K562 (cell line): Measurements from ENCODE around the gene PRDM8.

Experiments
- BHLHE40 ChIP-seq: IDR thresholded peaks from 2 replicates; pipeline ENCODE4 v1.6.1; 2011; ENCODE audit warnings: low read length, improper control_type of control experiment
- CTCF ChIP-seq, 3 experiments: IDR thresholded peaks in 2 of 3; conservative IDR thresholded peaks in 1 of 3; 2 replicates each; pipeline ENCODE4 v1.5.1; 2011 to 2012; ENCODE audit warnings: low read length in 3 of 3, mild to moderate bottlenecking in 3 of 3, control low read depth in 2 of 3, improper control_type of control experiment in 1 of 3, inconsistent platforms in 1 of 3, low read depth in 1 of 3, mixed read lengths in 1 of 3, moderate library complexity in 1 of 3; ENCODE audit not compliant: insufficient read depth in 2 of 3
- EZH2 ChIP-seq: IDR thresholded peaks from 2 replicates; pipeline ENCODE4 v1.6.1; 2012; ENCODE audit warnings: low read depth, mild to moderate bottlenecking, inconsistent platforms, low read length, borderline replicate concordance
- HDAC1 ChIP-seq, 2 experiments: fragments of 450-650 bp; IDR thresholded peaks; 2 replicates each; pipeline ENCODE4 v1.6.1; 2016 to 2017; ENCODE audit warnings: inconsistent platforms in 1 of 2, mild to moderate bottlenecking in 1 of 2, moderate library complexity in 1 of 2
- HDAC6 ChIP-seq: IDR thresholded peaks from 2 replicates; pipeline ENCODE4 v1.6.1; 2012; ENCODE audit warnings: low read depth, mild to moderate bottlenecking, control low read depth, inconsistent platforms, low read length, moderate library complexity
- LCOR ChIP-seq: sonication (generic); formaldehyde crosslinking; IDR thresholded peaks from 2 replicates; pipeline ENCODE4 v1.8.0; 2022; ENCODE audit warnings: mild to moderate bottlenecking, missing genetic modification reagents
- POLR2A ChIP-seq: fragments of 450-650 bp; conservative IDR thresholded peaks from 2 replicates; pipeline ENCODE4 v1.6.1; 2016
- POLR2G ChIP-seq: fragments of 200-400 bp; formaldehyde crosslinking; IDR thresholded peaks from 2 replicates; pipeline ENCODE4 v1.6.1; 2017; ENCODE audit warnings: low read depth, mild to moderate bottlenecking, antibody characterized with exemption, low read length, moderate library complexity
- UBTF ChIP-seq, 2 experiments: IDR thresholded peaks; 2 replicates each; pipeline ENCODE4 v1.6.1; 2012; ENCODE audit warnings: improper control_type of control experiment in 2 of 2, low read depth in 2 of 2, low read length in 2 of 2, borderline replicate concordance in 1 of 2
- ZNF354B ChIP-seq: fragments of 250-450 bp; sonication (Bioruptor Pico); IDR thresholded peaks from 2 replicates; pipeline ENCODE4 v1.4.0; 2020
- ZNF785 ChIP-seq: fragments of 250-450 bp; sonication (Bioruptor Pico); IDR thresholded peaks from 2 replicates; pipeline ENCODE4 v1.4.0; 2020; ENCODE audit warnings: mild to moderate bottlenecking

- no peak for TF ChIP-seq POLR2G
- no peak for TF ChIP-seq ZNF354B (CRISPR knock-in tag)
- TF ChIP-seq POLR2A = no peak
- TF ChIP-seq CTCF (IDR thresholded peaks at IDR 0.05 in 2 of 3, conservative IDR thresholded peaks at IDR 0.05 in 1 of 3; ENCODE audit: insufficient read depth in 2 of 3, low read depth in 1 of 3, low read length in 3 of 3) = no peak
- TF ChIP-seq UBTF (IDR thresholded peaks at IDR 0.05; ENCODE audit: borderline replicate concordance in 1 of 2, low read depth in 2 of 2, low read length in 2 of 2) = no peak
- TF ChIP-seq HDAC6 = no peak
- TF ChIP-seq HDAC1 (IDR thresholded peaks at IDR 0.05) = no peak
- TF ChIP-seq ZNF785 = no peak
- no peak for TF ChIP-seq EZH2
- no peak for TF ChIP-seq BHLHE40
- no peak for TF ChIP-seq LCOR (CRISPR knock-in tag)
These were observed 45.3 kb upstream of the PRDM8 start for GRCh38 chr4:80151981-80152380.
